Esophagus squamous epithelium (tissue), 5 donors: ENCODE results near the gene SDK2. TPM values are rescaled to one million over a fixed set of nuclear protein-coding genes. Genes with fewer than 3 reads are reported as not detected.

Experiments
- DNase-seq: peaks from one replicate; lab custom pipeline; 2025; lab: John Stamatoyannopoulos, UW
- H3K27ac ChIP-seq, 4 donors: fragments of 200-600 bp; sonication (generic); one replicate each; pipeline ENCODE4 v1.5.1; 2016 to 2019; ENCODE audit warnings: mild to moderate bottlenecking in 1 of 4
- H3K27me3 ChIP-seq, 4 donors: fragments of 200-600 bp; sonication (generic); 1 replicate in 3 of 4; 2 replicates in 1 of 4; pipeline versions ENCODE4 v1.5.1 to v1.6.0; 2017 to 2021; ENCODE audit warnings: antibody characterized with exemption in 1 of 4
- H3K36me3 ChIP-seq, 3 donors: fragments of 200-600 bp; sonication (generic); one replicate each; pipeline ENCODE4 v1.5.1; 2016 to 2019
- H3K4me1 ChIP-seq, 3 donors: fragments of 200-600 bp; sonication (generic); one replicate each; pipeline ENCODE4 v1.5.1; 2017 to 2019
- H3K4me3 ChIP-seq, 4 donors: fragments of 200-600 bp; sonication (generic); 1 replicate in 3 of 4; 2 replicates in 1 of 4; pipeline ENCODE4 v1.5.1; 2016 to 2019; ENCODE audit warnings: mild to moderate bottlenecking in 2 of 4, moderate library complexity in 1 of 4
- H3K9me3 ChIP-seq, 3 donors: fragments of 200-600 bp; sonication (generic); one replicate each; pipeline ENCODE4 v1.5.1; 2016 to 2019
- CTCF ChIP-seq, 6 experiments: fragments of 450-650 bp in 4 of 6; fragments of 200-600 bp in 2 of 6; sonication (generic) in 2 of 6; IDR thresholded peaks; one replicate each; pipeline ENCODE4 v1.5.1; 2016 to 2019; ENCODE audit warnings: antibody characterized with exemption in 6 of 6, mild to moderate bottlenecking in 4 of 6, moderate library complexity in 4 of 6
- POLR2A ChIP-seq, 4 donors: fragments of 450-650 bp; IDR thresholded peaks; one replicate each; pipeline ENCODE4 v1.6.1; 2017; ENCODE audit warnings: antibody characterized with exemption in 4 of 4, mild to moderate bottlenecking in 4 of 4, moderate library complexity in 3 of 4
- WGBS, 2 donors: methylation state at CpG; one replicate each; pipeline ENCODE4 v1.1.5; 2018; 5-methylcytosine and 5-hydroxymethylcytosine counted together
- intact Hi-C: fragments of 100-400 bp; cut with DNase I; formaldehyde crosslinking; loops from one replicate; pipeline ENCODE4 v1.15.0; 2022
- total RNA-seq, 4 donors: library from RNA; depleted of rRNA; stranded (reverse); fragments of >200 nt; gene quantifications; one replicate each; pipeline ENCODE4 v1.1.0, GENCODE V29; 2016
- donor health status: DM: yes; HTN: yes; CAD: no.

SDK2 gene
- total RNA-seq, 4 donors from 2014 or later = 1.7 to 5.5 (median 2.4) TPM

- no peaks in the 10 kb centered on the region for H3K27me3 ChIP-seq
- H3K36me3 ChIP-seq = no peaks in the 10 kb centered on the region
- no peak for DNase-seq
- H3K9me3 ChIP-seq = no peaks in the 10 kb centered on the region
- TF ChIP-seq POLR2A (IDR thresholded peaks at IDR 0.05) (no peak), CTCF (IDR thresholded peaks at IDR 0.05) (no peak)
- intact Hi-C loops = no loop called here
- H3K27ac ChIP-seq = no peak overlapping the region
- WGBS, 2 donors = 76 to 88% methylated on average over 3 of the region's 3 CpGs
- peaks cover 0 to 22% (median 21%) of the 10 kb centered on the region in 3 donors for H3K4me1 ChIP-seq
- H3K4me3 ChIP-seq = no peak overlapping the region
These were observed 21.9 kb downstream of the SDK2 start for GRCh38 chr17:73622381-73622780.

- no peak for DNase-seq
- intact Hi-C loops = no loop called here
- no peak overlapping the region for H3K4me3 ChIP-seq
These were observed 22.6 kb downstream of the SDK2 start for GRCh38 chr17:73621685-73622084.

GRCh38 chr17:73620414-73620813 is 23.8 kb downstream of the SDK2 start:
- Histone ChIP-seq H3K27ac (no peak overlapping the region), H3K36me3 (no peaks in the 10 kb centered on the region), H3K4me3 (no peak overlapping the region), H3K27me3 (no peaks in the 10 kb centered on the region), H3K9me3 (no peaks in the 10 kb centered on the region), H3K4me1 (peaks cover 0 to 10% (median 9%) of the 10 kb centered on the region in 3 donors)
- intact Hi-C loops = no loop called here
- 38 to 41% methylated on average over 3 of the region's 3 CpGs for WGBS, 2 donors
- peak in 1 of 6 experiments; percentile 37 for TF ChIP-seq CTCF (IDR thresholded peaks at IDR 0.05)
- TF ChIP-seq POLR2A (IDR thresholded peaks at IDR 0.05) = no peak
- DNase-seq = no peak

More at GRCh38 chr17:73621685-73622084, 22.6 kb downstream of the SDK2 start:
- Histone ChIP-seq H3K9me3 (no peaks in the 10 kb centered on the region), H3K36me3 (no peaks in the 10 kb centered on the region), H3K27me3 (no peaks in the 10 kb centered on the region), H3K4me1 (peaks cover 0 to 22% (median 21%) of the 10 kb centered on the region in 3 donors), H3K27ac (no peak overlapping the region)
- TF ChIP-seq POLR2A (IDR thresholded peaks at IDR 0.05) (no peak), CTCF (IDR thresholded peaks at IDR 0.05) (no peak)
- 83 to 93% methylated on average over 2 of the region's 2 CpGs for WGBS, 2 donors

GRCh38 chr17:73617501-73617900 is 26.7 kb downstream of the SDK2 start:
- no peaks in the 10 kb centered on the region for H3K36me3 ChIP-seq
- intact Hi-C loops = no loop called here
- peaks cover 0 to 4% (median 0%) of the 10 kb centered on the region in 4 donors for H3K27me3 ChIP-seq
- H3K4me1 ChIP-seq = peaks cover 4 to 9% (median 7%) of the 10 kb centered on the region in 3 donors
- DNase-seq = no peak
- no peaks in the 10 kb centered on the region for H3K9me3 ChIP-seq
- no peak overlapping the region for H3K27ac ChIP-seq
- WGBS, 2 donors = 87 to 96% methylated on average over 5 of the region's 5 CpGs
- no peak overlapping the region for H3K4me3 ChIP-seq
- no peak for TF ChIP-seq CTCF (IDR thresholded peaks at IDR 0.05)
- TF ChIP-seq POLR2A (IDR thresholded peaks at IDR 0.05) = no peak

- TF ChIP-seq CTCF (IDR thresholded peaks at IDR 0.05) (no peak), POLR2A (IDR thresholded peaks at IDR 0.05) (no peak)
- 81 to 86% methylated on average over 7 of the region's 8 CpGs for WGBS, 2 donors
- no peak overlapping the region for H3K4me3 ChIP-seq
- intact Hi-C loops = no loop called here
- no peak overlapping the region for H3K27ac ChIP-seq
- no peaks in the 10 kb centered on the region for H3K36me3 ChIP-seq
- peaks cover 0 to 9% (median 0%) of the 10 kb centered on the region in 4 donors for H3K27me3 ChIP-seq
- H3K4me1 ChIP-seq = peaks cover 4 to 9% (median 7%) of the 10 kb centered on the region in 3 donors
- no peaks in the 10 kb centered on the region for H3K9me3 ChIP-seq
- no peak for DNase-seq
These were observed 27.3 kb downstream of the SDK2 start for GRCh38 chr17:73616873-73617404.
